Frontal cortex (tissue), 4 donors: Measurements from ENCODE around the gene PITPNB. TPM values are rescaled to one million over a fixed set of nuclear protein-coding genes. Genes with fewer than 3 reads are reported as not detected.

Experiments
- DNase-seq, 2 donors: peaks; one replicate each; pipeline ENCODE4 v3.0.0; 2012; ENCODE audit warnings: low spot score in 2 of 2
- FAIRE-seq: peaks from 2 replicates; lab custom pipeline; 2012; peaks lifted over from hg19 to GRCh38; lab: Jason Lieb, UNC
- total RNA-seq: library from RNA; depleted of rRNA; stranded (reverse); fragments of >200 nt; gene quantifications from one replicate; pipeline ENCODE4 v1.2.3, GENCODE V29; 2014
- donor health status: control.
- donor health status: control.
- donor health status: control.

Gene PITPNB
- 39.1 TPM for total RNA-seq

- FAIRE-seq: no peak
- peak; percentile 98 for DNase-seq
Measured at GRCh38 chr22:27919222-27919941, at the start of gene PITPNB. Gene PITPNB, minus strand, starts transcription at chr22:27919256. Its CDS starts 65 bp downstream, at chr22:27919191.

DNA sequence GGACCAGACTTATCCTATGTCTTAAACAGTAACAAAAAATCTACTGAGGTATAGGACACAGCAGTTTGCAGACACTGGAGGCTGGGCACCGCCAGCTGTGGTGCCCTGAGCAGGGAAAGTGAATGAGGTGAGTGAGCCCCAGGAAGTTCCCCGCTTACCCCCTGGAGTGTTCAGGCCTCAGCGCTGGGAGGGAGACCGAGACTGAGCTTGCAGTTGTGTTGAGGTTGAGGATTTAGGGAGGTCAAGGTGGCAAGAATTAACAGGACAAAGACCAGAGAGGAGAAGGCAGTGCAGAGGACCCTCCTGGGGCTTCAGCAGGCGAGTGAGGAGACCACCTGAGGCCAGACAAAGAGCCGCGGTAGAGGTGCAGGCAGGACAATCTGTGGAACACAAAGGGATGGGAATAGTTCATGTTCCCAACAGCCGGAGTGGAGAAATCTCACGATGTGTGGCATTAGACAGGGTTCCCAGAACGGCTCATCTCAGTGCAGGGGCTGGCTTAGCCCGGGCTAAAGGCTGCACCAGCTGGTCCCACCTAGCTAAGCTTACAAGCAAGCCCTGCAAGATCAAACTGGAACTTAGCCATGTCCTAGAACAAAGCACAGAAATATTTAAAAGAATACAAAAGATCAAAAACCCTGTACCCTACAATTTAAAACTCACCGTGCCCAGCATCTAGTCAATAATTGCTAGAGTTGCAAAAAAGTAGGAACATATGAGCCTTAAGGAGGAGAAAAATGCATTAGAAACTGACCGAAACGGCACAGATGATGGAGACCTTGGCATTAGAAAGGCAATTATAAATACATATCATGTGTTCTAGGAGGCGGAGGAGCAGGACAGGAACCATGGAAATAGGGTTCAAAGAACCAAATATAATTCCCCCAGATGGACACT lies 47.4 kb upstream of the PITPNB start:
- FAIRE-seq (no peak), DNase-seq (no peak)

DNA sequence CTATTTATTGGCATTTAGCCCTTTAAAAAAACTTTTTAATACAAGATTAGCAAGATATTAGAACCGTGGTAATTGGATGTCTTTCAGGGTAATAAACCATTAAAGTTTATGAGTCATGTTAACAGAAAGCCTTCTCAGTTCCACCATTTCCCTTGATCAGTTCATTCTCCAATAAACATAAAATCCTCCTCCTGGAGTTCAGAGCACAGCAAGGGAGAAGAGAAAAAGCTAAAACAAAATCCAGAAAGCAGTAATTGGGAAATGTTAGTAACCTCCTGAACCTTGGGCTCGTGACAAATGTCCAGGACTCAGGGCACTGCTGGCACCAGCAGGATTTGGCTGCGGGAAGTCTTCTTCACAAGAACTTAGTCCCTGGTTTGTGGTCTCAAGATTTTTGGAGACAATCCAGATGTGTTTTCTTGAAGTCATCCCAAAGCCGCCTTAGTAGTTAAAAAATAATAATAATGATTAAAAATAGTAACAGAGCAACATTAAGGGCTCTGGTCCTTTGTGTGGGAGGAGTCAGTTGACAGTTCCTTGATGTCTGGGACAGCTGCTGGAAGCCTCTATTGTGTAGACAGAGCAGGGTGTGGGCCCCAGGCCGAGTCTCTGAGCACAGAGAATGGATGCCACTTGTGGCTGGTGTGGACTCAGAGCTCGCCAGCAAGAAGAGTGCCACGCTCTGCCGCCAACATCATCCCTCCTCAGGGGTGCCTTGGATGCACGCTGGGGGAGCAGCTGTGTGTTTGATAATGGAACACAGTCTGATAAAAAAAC lies 43.4 kb upstream of the PITPNB start:
- no peak for FAIRE-seq
- no peak for DNase-seq

DNA sequence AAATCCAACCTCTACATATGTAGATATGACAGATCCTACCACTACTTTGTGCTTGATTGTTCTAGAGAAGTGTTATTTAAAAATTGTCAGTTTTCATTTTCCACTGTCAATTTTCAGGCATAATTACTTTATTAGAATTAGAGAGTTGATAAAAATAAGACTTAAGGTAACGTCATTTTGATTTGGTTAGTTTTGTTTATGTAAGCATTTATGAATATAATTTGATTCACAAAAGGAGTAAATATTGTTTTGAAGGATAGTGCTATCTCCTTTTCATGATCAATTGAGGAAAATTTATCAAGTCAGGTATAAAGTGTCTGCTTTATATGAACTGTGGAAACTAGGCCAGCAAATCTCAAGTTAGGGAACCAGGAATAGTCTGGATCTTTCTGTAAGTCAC lies 42.6 kb upstream of the PITPNB start:
- no peak for FAIRE-seq
- no peak for DNase-seq

DNA sequence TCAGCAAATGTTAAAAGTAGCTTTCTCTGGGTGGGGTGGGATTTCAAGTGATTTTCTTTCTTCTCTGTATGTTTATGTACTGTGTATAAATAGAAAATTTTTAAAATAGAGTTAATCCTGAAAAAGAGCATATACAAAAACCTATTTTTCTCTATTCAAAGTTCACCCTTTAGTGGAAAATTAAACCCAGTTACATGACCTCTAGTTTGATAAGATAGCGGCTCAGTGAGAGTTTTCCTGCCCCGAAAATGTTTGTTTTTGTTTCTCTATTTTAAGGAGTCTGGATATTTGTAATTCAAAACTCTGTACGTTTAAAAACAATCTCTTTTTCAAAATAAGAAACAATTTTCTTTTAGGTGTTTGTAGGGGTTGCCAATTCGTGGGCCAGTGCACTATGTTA lies 42.1 kb upstream of the PITPNB start:
- FAIRE-seq (no peak), DNase-seq (no peak)

GRCh38 chr22:27959335-27960090 lies 40.5 kb upstream of the PITPNB start:
- no peak for FAIRE-seq
- DNase-seq: no peak

DNA sequence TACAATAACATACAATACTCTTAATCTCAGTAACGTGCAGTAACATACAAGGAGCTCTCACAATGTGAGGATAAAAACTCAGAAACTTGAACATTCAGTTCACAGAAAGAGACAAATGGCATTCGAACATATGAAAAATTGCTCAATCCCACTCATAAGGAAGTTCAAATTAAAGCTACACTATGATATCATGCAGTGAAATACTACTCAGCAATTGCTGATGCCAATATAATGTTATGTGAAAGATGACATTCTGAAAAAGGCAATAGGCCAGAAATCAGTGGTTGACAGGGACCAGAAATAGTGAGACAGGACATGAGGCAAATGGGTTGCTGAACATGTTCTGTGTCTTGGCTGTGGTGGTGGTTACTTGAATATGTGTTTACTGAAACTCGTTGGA lies 33.7 kb upstream of the PITPNB start:
- no peak for DNase-seq
- no peak for FAIRE-seq

DNA sequence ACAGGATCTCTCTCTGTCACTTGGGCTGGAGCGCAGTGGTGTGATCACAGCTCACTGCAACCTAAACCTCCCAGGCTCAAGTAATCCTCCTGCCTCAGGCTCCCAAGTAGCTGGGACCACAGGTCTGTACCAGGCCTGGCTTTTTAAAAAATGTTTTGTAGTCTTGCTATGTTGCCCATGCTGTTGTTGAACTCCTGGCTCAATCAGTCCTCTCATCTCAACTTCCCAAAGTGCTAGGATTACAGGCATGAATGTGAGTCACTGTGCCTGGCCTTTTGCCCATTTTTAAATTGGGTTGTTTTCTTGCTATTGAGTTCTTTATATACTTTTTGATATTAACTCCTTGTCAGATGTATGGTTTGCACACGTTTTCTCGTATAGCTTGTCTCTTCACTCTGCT lies 33.0 kb upstream of the PITPNB start:
- FAIRE-seq (no peak), DNase-seq (no peak)

- no peak for DNase-seq
Measured at GRCh38 chr22:27949421-27949820, 30.4 kb upstream of the PITPNB start.

GRCh38 chr22:27948569-27948968 lies 29.5 kb upstream of the PITPNB start:
- DNase-seq (no peak), FAIRE-seq (no peak)

More at GRCh38 chr22:27949421-27949820, 30.4 kb upstream of the PITPNB start:
- no peak for FAIRE-seq

DNA sequence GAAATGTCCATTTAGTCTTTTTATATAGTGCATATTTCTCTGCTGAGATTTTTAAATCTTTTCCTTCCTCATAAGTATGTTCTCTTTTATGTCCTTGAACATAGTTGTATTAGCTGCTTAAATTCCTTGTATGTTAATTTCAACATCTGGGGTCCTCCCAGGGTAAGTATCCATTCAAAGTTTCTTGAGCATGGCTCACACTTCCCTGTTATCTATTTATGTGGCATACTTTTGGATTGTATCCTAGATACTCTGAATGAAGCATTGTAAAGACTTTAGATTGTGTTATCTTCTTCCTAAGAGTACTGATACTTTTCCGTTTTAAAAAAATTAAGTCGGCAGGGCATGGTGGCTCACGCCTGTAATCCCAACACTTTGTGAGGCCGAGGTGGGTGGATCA lies 28.4 kb upstream of the PITPNB start:
- DNase-seq: no peak
- no peak for FAIRE-seq

- DNase-seq: no peak
- FAIRE-seq: no peak
Measured at GRCh38 chr22:27941143-27941542, 22.1 kb upstream of the PITPNB start.

DNA sequence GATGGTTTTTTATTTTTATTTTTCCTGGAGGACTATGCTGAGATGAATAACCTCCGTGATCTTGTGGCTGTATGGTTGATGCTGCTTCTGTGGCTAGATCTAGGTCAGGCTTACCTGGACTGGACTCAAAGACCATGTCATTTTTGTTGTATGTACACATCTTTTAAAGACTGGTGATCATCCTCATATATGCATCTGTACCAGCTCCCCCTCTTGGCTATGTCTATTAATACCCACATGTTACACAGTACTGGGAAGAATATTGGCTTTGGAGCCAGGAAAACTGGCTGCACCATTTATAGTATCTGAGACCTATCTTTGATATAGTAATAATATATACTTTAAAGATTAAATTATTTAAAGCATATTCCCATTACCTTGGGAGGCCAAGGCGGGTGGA lies 18.4 kb upstream of the PITPNB start:
- DNase-seq (no peak), FAIRE-seq (no peak)

DNA sequence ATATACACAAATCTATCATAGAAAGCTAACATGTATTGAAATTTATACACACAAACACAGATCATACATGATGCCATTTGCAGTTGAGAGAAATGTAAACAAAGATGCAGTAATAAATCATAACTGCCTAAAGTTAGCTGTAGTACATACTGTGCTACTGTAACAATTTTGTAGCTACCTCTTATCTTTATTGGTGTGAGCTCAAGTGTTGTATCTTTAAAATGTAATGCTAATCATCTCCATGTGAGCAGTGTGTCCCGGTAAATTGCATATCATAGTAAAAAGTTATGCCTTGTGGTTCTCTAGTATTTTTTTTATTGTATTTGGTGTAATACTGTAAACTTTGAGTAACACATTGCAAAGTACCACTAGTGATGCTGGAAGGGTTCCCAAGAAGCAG lies 16.8 kb upstream of the PITPNB start:
- FAIRE-seq (no peak), DNase-seq (no peak)

DNA sequence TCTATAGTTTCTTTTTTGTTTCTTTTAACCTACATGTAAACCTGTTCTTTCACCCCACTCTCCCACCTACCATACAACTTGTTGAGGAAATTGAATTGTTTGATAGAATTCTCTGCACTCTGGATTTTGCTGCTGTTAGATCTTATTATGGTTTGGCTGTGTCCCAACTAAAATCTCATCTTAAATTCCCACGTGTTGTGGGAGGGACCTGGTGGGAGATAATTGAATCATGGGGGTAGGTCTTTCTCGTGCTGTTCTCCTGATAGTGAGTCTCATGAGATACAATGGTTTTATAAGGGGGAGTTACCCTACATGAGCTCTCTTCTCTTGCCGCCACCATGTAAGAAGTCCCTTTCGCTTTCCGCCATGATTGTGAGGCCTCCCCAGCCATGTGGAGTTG lies 15.0 kb upstream of the PITPNB start:
- FAIRE-seq (no peak), DNase-seq (no peak)

- DNase-seq (no peak), FAIRE-seq (no peak)
Measured at GRCh38 chr22:27933186-27933983, 14.3 kb upstream of the PITPNB start.

DNA sequence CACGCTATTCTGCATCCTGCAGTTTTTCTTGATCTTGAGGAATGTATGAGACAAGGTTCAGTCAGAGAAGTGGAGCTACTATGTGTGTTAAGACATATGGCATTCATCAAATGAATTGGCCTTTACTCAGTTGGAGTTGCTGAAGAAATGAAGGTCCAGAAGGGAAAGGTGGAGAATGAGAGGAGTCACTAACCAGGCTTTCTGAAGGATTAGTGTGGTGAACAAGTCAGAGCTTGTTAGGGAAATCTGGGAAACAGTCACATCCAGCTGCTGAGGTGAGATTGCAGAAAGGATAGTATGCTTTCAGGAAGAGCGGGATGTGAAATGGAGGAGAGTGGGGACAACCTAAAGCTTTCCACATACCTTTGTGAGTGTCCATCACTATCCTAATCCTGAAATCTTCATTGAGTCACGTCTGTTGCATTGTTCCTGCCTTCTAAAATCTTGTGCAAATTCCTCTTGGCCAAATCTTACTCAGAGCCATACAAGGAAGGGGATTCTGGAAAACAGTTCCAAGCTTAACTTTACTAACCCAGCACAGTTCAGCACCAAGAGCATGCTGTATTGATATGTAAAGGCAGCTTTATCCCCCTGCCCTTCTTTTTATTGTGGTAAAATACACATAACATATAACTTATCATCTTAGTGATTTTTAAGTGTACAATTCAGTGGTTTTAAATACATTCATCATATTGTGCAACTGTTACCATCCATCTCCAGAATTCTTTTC lies 11.4 kb upstream of the PITPNB start:
- FAIRE-seq: no peak
- DNase-seq: no peak

DNA sequence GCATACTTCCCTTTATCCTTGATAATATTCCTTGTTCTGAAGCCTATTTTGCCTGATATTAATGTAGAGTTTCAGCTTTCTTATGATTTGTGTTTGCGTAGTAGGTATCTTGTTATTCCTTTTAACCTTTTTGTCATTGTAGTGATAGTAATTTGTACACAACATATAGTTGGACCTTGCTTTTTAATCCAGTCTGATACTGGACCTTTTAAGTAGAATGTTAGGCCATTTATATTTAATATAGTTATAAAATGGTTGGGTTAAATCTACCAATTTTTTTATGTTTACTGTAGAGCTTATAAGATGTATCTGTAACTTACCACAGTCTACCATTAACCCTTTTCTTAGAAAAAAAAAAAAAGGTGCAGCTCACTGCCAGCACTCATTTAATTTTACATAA lies 8.6 kb upstream of the PITPNB start:
- FAIRE-seq (no peak), DNase-seq (no peak)
